Cardiac muscle cell (in vitro differentiated cells and primary cell): Measurements from ENCODE around the gene CARF. TPM values are rescaled to one million over a fixed set of nuclear protein-coding genes. Genes with fewer than 3 reads are reported as not detected.
A peak's percentile ranks its signal among the peaks of the same experiment; 100 is the strongest.

Experiments
- DNase-seq, 2 donors: peaks; one replicate each; pipeline versions ENCODE4 v3.0.0 to v3.0.0-alpha.2; 2010 to 2017; ENCODE audit warnings: low read depth in 1 of 2, low spot score in 1 of 2
- H3K27ac ChIP-seq: fragments of 200-600 bp; sonication (generic); 2 replicates; pipeline ENCODE4 v1.5.1; 2016
- H3K27me3 ChIP-seq: fragments of 200-600 bp; sonication (generic); 2 replicates; pipeline ENCODE4 v1.6.0; 2016; ENCODE audit warnings: control low read depth
- H3K36me3 ChIP-seq: fragments of 200-600 bp; sonication (generic); 2 replicates; pipeline ENCODE4 v1.5.1; 2016; ENCODE audit warnings: control low read depth
- H3K4me1 ChIP-seq: fragments of 200-600 bp; sonication (generic); 2 replicates; pipeline ENCODE4 v1.8.1; 2017; ENCODE audit warnings: low read depth, mild to moderate bottlenecking, mixed run types
- H3K4me3 ChIP-seq: fragments of 200-600 bp; sonication (generic); 2 replicates; pipeline ENCODE4 v1.5.1; 2016; ENCODE audit warnings: mild to moderate bottlenecking
- H3K9me3 ChIP-seq: fragments of 200-600 bp; sonication (generic); 2 replicates; pipeline ENCODE4 v1.5.1; 2017; ENCODE audit warnings: low read depth, mild to moderate bottlenecking, control low read depth
- CTCF ChIP-seq: IDR thresholded peaks from 2 replicates; pipeline ENCODE4 v1.5.1; 2012; ENCODE audit warnings: low read depth, mild to moderate bottlenecking, low read length
- polyA plus RNA-seq: library from polyadenylated mRNA; unstranded; fragments of >200 nt; fragmentation: Nextera tagmentation; extraction: Ambion mirVana; gene quantifications from 2 replicates; pipeline ENCODE4 v1.2.1, GENCODE V29; 2016
- total RNA-seq: library from RNA; depleted of rRNA; stranded (reverse); fragments of >200 nt; gene quantifications from 2 replicates; pipeline ENCODE4 v1.2.3, GENCODE V29; 2016

The CARF gene
- total and polyA plus RNA-seq, 2 experiments from 2014 or later = 8.6 to 16.2 TPM

GRCh38 chr2:203003716-203004115, 91.6 kb downstream of the CARF start:
- no peak for TF ChIP-seq CTCF
- Histone ChIP-seq H3K4me1 (no peaks in the 10 kb centered on the region), H3K36me3 (no peaks in the 10 kb centered on the region), H3K27ac (no peak overlapping the region), H3K27me3 (no peaks in the 10 kb centered on the region), H3K4me3 (no peak overlapping the region), H3K9me3 (no peaks in the 10 kb centered on the region)
- no peak for DNase-seq

GRCh38 chr2:203014456-203015199, 102.6 kb downstream of the CARF start, which contains the start of gene NBEAL1:
TSS of gene NBEAL1 (plus strand) at chr2:203014875. CDS start at chr2:203016385, 1,510 bp downstream.
- TF ChIP-seq CTCF = no peak

GRCh38 chr2:203016716-203017115, 104.6 kb downstream of the CARF start:
- H3K27me3 ChIP-seq = no peaks in the 10 kb centered on the region
- H3K9me3 ChIP-seq = no peaks in the 10 kb centered on the region
- no peak for TF ChIP-seq CTCF
- H3K4me3 ChIP-seq = peak overlapping the region; percentile 30
- H3K36me3 ChIP-seq = no peaks in the 10 kb centered on the region
- H3K27ac ChIP-seq = no peak overlapping the region
- no peak for DNase-seq
- peaks cover 18% of the 10 kb centered on the region for H3K4me1 ChIP-seq

More at GRCh38 chr2:203014456-203015199, 102.6 kb downstream of the CARF start, which contains the start of gene NBEAL1:
- peak; percentile 98 to 100 for DNase-seq
- H3K9me3 ChIP-seq = no peaks in the 10 kb centered on the region
- H3K36me3 ChIP-seq = no peaks in the 10 kb centered on the region
- peaks cover 4% of the 10 kb centered on the region for H3K27me3 ChIP-seq
- H3K27ac ChIP-seq = peak within 1 kb of the TSS; percentile 93
- H3K4me1 ChIP-seq = peaks cover 17% of the 10 kb centered on the region
- peak within 1 kb of the TSS; percentile 55 for H3K4me3 ChIP-seq

GRCh38 chr2:203018181-203018580, 106.1 kb downstream of the CARF start:
- Histone ChIP-seq H3K4me1 (peaks cover 32% of the 10 kb centered on the region), H3K27ac (no peak overlapping the region), H3K27me3 (no peaks in the 10 kb centered on the region), H3K9me3 (no peaks in the 10 kb centered on the region), H3K36me3 (no peaks in the 10 kb centered on the region), H3K4me3 (peak overlapping the region; percentile 30)
- TF ChIP-seq CTCF = no peak
- DNase-seq = peak; percentile 14 to 27

- no peak for DNase-seq
- TF ChIP-seq CTCF = no peak
- Histone ChIP-seq H3K27ac (no peak overlapping the region), H3K9me3 (no peaks in the 10 kb centered on the region), H3K27me3 (no peaks in the 10 kb centered on the region), H3K36me3 (no peaks in the 10 kb centered on the region), H3K4me1 (peaks cover 32% of the 10 kb centered on the region), H3K4me3 (peak overlapping the region; percentile 30)
Measured at GRCh38 chr2:203019142-203019541, 107.1 kb downstream of the CARF start.
